HG02678 (cell line): ENCODE measurements around the gene SWI5.

Experiments used
- ATAC-seq: cut with Tn5 transposase; IDR thresholded peaks from one replicate; pipeline ENCODE4 v1.9.1; 2021; ENCODE audit warnings: mild to moderate bottlenecking, moderate library complexity; ENCODE audit not compliant: unreplicated experiment

The SWI5 gene

GRCh38 chr9:128251732-128252100 lies 24.4 kb upstream of the SWI5 start:
- ATAC-seq, result no peak

GRCh38 chr9:128252317-128253139 lies 23.5 kb upstream of the SWI5 start:
- no peak for ATAC-seq

- no peak for ATAC-seq
Observed at GRCh38 chr9:128253140-128253990, 22.7 kb upstream of the SWI5 start.

GRCh38 chr9:128253991-128254346 lies 22.1 kb upstream of the SWI5 start:
- no peak for ATAC-seq

- no peak for ATAC-seq
Observed at GRCh38 chr9:128254362-128254761, 21.7 kb upstream of the SWI5 start.

GRCh38 chr9:128254855-128255759 lies 21.0 kb upstream of the SWI5 start:
- ATAC-seq, result no peak

- ATAC-seq, result no peak
Observed at GRCh38 chr9:128257086-128257825, 18.8 kb upstream of the SWI5 start.

GRCh38 chr9:128257907-128258306 lies 18.2 kb upstream of the SWI5 start:
- ATAC-seq, result no peak

- ATAC-seq, result no peak
Observed at GRCh38 chr9:128258326-128258725, 17.8 kb upstream of the SWI5 start.

GRCh38 chr9:128259156-128259555 lies 16.9 kb upstream of the SWI5 start:
- no peak for ATAC-seq

- no peak for ATAC-seq
Observed at GRCh38 chr9:128260340-128260739, 15.7 kb upstream of the SWI5 start.

- ATAC-seq, result no peak
Observed at GRCh38 chr9:128262687-128263086, 13.4 kb upstream of the SWI5 start.

- no peak for ATAC-seq
Observed at GRCh38 chr9:128265348-128265847, 10.7 kb upstream of the SWI5 start.

- ATAC-seq, result no peak
Observed at GRCh38 chr9:128266868-128267590, 9.0 kb upstream of the SWI5 start.

GRCh38 chr9:128271112-128271511 lies 5.0 kb upstream of the SWI5 start:
- no peak for ATAC-seq

GRCh38 chr9:128271512-128271911 lies 4.6 kb upstream of the SWI5 start:
- ATAC-seq, result no peak

GRCh38 chr9:128274245-128274644 lies 1.8 kb upstream of the SWI5 start:
- no peak for ATAC-seq

GRCh38 chr9:128275198-128276007 lies 673 bp upstream of the SWI5 start, which contains the start of gene GOLGA2:
Gene GOLGA2 (minus strand): TSS chr9:128276007. CDS start chr9:128275976, 31 bp downstream.
- peak; percentile 43 for ATAC-seq
